Stimulated activated CD8-positive, alpha-beta memory T cell treated with anti-CD3 and anti-CD28 coated beads, Interleukin-2, amount 100 ng/mL, for 1 hour (primary cell): ENCODE results near the gene PIK3R1.

Experiments used
- DNase-seq, 2 donors: peaks; one replicate each; pipeline ENCODE4 v3.0.0-alpha.2; 2020; ENCODE audit warnings: low read depth in 2 of 2

Gene PIK3R1

DNA sequence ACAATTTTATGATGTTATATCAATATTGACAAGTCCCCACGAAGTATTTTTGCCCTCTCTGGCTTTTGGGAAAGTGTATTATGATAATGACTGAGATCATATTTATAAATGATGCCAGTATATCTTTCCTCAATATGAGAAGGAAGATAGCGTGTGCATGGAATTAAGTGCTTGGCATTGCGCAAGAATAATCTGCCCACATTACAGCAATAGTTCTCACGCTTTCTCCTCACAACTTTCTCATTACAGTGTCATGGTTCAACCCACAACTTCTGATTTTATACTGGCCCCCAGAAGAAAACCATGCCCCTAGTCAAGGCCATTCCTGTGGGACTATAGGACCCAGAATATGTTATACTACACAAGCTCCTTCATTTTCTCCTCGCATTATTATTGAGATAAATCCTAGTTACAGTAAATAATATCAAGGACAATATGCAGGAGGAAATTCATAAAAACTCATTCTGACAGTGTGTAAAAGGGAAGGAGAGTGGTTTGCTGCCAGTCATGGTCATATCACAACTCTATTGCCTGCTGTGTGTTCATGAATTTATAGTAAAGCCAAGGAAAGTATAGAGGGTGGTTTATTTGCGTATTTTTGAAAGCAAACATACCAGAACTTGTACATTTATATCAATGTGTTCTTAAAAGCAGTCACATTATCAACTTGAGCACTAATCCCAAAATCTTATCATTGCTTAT, 114.1 kb downstream of the PIK3R1 start:
- DNase-seq = no peak

DNA sequence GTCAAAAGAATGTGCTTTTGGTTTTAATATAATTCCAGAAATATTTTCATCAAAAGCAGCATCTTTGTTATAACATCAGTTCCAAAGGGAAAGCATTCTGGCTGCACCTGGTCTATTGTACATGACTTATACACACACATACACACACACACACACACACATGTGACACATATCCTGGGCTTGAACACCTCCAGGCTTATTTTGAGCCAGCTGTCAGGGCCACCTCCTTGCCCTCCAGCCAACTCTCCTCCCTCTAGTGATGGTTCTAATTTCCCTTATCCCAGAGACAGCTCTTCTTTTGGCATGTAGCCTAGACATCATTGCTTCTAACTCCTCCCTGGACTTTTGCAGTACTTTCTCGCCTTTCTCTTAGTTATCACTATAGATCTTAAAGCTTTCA, 115.0 kb downstream of the PIK3R1 start:
- DNase-seq = no peak

DNA sequence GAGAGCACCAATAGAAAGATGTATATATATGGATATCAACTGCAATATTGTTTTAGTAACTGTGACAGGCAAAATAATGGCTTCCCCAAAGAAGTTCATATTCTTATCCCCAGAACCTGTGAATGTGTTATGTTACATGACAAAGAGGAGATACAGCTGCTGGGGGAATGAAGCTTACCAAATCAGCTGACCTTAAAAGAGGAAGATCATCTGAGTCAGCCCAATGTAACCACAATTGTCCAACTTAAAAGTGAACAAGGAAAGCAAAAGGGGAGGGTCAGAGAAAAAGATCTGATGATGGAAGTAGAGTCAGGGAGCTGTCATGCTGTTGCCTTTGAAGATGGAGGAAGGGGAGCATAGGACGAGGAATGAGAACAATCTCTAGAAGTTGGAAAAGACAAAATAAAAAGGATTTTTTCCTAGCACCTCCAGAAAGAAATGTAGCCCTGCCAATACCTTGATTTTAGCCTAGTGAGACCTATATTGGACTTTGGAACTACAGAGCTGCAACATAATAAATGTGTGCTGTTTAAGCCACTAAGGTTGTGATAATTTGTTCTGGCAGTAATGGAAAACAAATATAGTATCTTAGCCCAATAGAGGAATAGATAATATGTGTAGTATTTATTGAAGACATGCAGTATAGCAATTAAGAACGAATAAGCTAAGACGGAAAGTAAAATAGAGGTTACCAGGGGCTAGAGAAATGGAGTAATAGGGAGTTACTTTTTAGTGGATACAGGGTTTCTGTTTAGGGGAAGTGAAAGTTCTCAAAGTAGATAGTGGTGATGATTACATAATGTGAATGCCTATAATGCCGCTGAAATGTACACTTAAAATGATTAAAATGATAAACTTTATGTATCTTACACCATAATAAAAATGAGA, 115.9 kb downstream of the PIK3R1 start:
- no peak for DNase-seq

DNA sequence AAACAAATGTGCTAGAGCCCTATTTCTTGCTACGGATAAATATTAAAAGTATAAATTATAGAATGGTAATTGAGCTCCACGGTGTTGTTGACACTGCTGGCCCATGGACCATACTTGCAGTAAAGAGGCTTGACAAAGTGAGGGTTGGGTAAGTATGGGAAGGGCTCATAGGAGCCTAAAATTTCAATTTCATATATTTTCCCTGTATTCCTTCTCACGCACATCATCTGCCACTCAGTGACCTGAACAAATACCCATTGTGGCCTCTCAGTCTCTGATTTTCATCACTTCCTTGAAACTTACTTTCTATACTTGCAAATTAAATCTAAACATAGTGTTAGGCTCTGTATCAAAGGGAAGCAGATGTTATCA, 116.5 kb downstream of the PIK3R1 start:
- no peak for DNase-seq

DNA sequence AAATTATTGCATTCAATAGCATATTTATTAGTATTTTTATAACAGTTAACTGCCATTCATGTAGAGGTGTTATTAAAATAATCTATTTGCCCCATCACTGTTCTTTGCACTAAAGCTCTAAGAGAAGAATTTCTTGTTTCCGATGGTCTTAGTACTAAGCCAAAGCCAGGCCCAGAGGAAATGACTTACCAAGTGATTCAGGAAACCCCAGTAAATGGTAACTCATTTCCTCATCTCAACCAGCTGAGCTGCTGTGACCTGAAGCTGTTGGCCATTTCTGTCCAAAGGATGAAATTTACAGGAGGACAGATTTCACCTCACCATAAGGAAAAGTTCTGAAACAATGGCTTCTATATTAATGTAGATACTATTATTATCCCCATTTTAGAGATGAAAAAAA, 117.0 kb downstream of the PIK3R1 start:
- no peak for DNase-seq

DNA sequence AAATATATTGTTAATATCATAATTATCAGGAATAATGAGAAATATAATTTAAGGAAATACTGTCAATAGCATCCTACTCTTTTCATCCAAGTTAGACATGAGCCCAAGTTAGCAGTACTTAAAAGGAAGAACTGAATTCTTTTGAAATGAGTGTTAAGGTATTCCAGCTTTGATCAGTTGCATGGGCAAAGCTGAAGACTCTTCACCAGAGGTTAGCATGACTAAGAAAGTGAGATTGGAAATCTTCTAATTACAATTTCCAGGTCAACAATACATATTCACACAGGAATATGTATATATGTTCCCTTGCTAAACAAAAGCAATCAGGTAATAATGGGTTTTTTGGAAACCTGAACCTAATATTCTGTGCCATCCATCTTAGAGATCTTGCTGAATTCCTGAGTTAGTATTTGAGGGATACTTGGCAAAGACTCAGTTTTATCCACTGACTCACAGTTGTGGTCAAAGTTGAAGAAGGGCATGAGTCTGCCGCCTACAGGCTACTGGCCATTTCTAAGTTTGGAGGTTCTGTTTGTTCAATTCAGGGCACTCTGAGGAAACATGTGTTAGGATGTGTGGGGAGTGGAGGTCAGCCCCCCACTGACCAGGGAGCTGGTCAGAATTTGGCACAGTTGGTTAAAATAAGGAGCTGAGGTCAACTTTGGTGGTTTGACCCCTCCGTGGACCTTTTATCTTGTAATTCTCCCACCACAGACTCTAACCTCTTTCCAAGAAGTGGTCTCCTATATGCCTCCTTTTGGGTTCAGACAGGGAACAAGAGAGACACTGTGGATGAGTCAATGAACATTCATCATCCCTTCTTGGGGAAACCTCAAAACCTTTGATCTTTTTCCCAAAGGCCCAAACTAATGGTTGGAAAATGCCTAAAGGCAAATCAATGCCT, 118.3 kb downstream of the PIK3R1 start:
- DNase-seq = no peak

DNA sequence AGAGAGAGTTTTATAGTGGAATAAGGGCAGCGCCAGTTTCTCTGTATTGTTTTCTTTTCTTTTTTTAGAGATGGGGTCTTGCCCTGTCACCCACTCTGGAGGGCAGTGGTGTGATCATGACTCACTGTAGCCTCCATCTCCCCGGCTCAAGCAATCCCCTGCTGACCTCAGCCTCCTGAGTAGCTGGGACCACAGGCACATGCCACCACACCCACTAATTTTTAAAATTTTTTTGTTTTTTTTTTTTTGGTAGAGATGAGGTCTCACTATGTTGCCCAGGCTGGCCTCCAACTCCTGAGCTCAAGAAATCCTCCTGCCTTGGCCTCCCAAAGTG, 119.0 kb downstream of the PIK3R1 start:
- no peak for DNase-seq

DNA sequence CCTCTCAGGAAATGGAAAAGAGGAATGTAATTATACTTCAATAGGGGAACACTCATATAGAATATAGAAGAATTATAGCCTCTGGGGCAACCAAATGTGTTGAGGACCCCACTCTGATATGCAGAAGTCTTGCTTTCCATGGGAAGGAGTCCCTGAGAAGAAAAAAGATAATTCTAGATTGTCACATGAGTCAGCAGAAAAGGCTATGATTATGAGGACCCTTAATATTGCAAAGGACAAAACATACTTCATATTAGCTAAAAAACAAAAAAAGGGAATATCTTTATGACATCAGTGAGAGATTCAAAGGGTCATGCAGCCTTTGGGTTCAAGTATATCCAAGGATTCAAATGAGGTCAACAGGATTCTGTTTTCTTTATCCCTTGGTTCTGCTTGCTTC, 119.5 kb downstream of the PIK3R1 start:
- no peak for DNase-seq

DNA sequence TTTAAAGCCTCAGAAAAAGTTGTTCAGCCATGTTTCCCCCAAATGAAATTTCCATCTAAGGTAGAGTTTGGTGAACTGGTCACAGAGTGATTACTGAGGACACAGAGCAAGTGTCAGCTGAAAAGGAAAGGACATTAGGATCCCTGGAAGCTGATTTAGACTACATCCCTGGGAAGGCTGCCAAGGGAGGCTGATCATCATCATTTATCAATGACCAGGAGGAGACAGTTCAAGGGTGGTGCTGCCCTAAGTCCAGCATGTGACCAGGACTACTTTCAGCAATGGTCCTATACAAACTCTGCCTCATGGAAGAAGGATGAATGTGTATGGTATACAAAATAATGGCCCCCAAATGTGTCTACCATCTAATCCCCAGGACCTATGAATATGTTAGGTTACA, 120.6 kb downstream of the PIK3R1 start:
- DNase-seq = no peak

DNA sequence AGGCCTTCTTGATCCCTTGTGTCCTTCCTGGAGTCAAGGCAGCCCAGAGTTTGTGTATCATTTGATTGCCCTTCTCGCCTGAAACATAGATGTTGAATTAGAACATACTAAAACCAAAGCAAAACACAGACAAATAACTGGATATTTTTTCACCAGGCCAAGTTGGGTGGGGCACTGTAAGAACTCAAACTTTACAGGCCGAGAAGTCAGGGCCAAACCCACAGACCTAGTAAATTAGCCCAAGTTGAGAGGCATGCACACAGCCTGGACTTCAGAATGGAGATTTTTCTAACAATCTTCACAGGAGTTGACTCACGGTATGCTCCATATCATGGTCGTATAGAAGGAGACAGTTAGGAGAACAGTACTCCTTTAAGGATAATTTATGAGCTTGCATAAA, 121.7 kb downstream of the PIK3R1 start:
- DNase-seq = no peak

DNA sequence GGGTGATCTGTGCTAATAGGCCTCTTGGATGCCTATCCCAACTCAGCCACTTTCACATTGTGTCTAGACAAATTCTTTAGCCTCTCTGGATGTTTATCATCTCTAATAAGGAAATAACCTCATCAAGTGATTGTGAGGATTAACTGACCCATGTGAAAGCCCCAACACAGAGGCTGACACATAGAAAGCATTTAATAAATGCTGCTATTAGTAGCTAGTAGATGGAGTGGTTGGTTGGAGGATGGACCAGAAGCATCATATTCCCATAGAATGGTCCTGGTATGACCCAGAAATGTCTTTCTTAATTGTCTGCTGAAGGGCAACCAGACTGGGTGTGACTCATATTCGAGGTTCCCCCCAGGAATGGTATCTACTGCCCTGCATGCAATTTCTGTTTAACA, 124.4 kb downstream of the PIK3R1 start:
- DNase-seq = no peak

DNA sequence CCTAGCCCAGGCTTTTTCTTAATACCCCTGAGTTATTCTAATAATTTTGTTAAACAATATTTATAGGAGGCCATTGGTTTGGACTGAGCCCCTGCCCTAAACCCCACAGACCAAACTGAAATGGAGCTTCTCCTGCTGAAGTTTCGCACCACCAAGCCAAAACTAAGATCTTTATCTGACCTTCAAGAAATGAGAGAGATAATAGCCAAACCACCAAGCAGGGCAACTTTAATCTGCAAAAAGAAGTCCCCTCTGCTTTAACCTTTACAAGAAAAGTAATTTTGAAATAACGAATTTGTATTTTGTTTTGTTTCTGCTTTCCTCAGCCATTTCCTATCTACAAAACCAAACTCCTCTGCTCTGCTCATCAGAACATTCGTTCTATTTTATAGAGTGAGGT, 125.5 kb downstream of the PIK3R1 start:
- DNase-seq = no peak

DNA sequence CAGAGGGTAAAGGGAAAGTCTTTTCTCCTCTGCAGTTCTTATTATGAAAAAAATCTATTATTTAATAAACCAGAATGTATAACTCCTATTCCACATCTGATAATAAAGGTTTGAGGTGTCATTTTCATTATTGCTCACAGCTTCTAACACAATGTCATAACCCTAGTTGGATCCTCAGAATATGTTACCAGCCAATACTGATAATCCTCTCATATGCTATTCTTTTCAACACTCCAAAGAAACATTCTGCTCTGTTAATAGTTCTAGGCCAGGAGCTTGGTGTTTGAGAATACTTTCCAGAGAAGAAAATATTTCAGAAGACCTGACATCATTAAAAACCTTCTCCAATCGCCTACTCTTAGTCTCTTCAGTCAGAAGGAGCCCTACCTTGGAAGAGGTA, 127.1 kb downstream of the PIK3R1 start:
- no peak for DNase-seq

DNA sequence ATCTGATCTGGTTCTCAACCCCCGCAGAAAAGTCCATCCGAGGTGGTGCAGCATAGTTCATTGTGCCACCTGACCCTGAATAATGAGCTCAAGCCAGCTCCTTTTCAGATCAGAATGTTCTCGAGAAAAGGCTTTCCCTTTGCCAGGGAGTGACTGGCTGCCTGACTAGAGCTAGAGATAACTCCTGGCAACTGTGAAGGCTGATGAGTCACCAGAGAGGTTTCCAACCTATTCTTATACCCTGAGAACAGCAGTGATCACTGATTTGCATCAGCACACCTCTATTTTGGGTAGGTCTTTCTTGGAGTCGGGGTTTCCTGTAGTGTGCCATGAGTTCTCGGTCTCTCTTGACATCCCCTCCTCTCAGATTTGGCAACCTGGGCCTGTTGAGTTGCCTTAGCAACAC, 127.9 kb downstream of the PIK3R1 start:
- no peak for DNase-seq

DNA sequence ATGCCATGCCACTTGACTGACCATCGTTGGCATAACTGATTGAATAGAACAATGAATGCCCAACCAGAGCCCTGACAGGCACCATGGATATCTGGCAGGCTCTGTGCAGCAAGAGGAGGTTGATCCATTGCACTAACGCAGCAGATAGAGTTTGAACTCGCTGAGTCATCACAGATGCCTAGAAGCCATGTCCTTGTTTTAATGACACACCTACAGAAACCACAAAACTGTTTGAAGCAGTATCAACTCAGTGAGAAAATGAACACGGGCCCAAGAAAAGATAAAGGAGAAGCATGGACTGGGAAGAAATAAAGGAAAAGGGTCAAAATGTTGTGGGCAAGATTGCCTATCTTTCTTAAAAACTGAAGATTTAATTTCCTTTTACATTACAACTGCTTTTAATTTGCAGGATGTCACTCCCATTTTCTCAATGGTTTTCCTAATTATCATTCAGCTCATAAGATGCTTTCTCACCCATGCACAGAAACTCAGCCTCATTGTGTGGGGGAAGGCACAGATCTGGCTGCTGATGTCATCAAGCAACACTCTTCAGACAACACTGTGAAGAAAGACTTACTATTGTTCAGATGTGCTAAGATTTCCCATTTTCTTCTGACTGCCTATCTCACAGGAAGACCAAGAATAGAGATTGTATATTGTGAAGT, 129.0 kb downstream of the PIK3R1 start:
- DNase-seq = no peak

DNA sequence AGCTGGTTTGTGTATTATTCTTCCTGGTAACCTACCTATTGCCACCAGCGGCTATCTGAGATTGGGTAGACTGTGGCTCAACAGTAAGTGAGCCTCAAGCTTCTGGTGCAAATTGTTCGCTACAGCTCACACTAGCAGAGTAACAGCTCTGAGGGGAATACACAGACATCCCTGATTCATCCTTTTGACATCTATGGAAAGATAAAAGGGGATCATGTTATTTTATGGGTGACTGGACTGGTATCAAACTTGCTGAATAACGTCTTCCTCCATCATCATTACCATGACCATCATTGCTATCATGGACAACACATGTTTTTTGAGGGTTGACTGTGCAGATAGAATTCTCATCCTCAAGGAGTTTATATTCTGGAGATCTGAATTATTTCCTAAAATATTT, 129.6 kb downstream of the PIK3R1 start:
- no peak for DNase-seq

DNA sequence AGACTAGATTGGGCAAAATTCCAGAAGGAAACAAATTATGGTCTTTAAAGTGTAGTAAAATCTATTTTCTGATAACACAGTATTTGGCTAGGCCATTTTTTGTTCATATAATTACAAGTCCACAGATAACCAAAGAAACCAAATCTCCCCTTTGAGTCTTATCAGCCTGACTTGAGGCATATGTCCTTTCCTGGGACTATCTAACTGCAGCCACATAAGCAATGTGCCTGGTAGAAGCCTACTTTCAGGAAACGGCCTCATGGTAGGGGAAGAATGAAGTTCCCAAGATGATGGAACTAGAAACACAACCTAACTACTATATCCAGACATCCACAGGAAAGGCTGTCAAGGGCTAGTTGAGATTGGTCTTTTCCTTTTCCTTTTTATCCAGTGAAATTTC, 130.0 kb downstream of the PIK3R1 start:
- DNase-seq = no peak

DNA sequence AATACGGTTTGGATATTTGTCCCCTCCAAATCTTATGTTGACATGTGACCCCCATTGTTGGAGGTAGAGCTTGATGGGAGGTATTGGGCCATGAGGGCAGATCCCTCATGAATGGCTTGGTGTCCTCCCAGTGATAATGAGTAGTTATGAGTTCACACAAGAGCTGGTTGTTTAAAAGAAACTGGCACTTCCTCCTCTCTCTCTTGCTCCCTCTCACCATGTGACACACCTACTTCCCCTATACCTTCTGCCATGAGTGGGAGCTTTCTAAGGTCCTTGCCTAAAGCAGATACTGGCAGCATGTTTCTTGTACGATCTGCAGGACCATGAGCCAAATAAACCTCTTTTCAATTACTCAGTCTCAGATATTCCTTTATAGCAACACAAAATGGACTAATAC, 132.0 kb downstream of the PIK3R1 start:
- DNase-seq = no peak

DNA sequence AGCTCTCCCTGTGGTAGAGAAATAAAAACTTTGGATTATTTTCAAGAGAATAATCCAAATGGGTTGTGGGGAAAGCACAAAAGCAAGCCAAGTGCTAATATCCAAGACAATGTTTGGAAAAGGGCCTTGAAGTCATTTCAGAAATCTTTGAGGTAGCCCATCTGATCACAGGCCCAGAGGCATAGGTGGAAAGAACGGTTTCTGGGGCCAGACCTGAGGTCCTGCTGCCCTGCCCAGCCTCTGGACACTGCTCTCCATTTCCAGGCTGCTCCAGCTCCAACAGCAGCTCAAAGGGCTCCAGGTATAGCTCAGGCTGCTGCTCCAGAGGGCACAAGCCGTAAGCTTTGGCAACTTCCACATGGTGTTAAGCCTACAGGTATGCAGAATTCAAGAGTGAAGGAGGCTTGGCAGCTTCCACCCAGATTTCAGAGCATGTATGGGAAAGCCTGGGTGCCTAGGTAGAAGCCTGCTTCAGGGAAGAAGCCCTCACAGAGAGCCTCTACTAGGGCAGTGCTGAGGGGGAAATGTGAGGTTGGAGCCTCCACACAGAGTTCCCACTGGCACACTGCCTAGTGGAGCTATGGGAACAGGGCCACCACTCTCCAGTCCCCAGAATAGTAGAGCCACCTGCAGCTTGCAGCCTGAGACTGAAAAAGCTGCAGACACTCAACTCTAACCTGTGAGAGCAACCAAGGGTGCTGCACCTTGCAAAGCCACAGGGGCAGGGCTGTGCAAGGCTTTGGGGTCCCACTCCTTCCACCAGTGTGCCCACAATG, 133.1 kb downstream of the PIK3R1 start:
- DNase-seq = no peak

DNA sequence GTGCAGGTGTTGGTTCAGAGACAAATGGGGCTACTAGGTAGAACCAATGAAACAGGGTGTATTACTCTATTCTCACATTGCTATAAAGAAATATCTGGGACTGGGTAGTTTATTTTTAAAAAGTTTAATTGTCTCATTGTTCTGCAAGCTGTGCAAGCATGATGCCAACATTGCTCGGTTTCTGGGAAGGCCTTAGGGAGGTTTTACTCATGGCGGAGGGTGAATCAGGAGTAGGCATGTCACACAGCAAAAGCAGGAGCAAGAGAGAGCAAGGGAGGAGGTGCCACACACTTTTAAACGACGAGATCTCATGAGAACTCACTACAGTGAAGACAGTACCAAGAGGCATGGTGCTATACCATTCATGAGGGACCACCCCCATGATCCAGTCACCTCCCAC, 134.6 kb downstream of the PIK3R1 start:
- DNase-seq = no peak
